ENCODE results near the gene KCNG2.
"Not testable (repeated sequence)": the region's sequence is repeated elsewhere in the genome, so short reads cannot be mapped to it uniquely, and the experiment has no call there.

Gene KCNG2, protein sequence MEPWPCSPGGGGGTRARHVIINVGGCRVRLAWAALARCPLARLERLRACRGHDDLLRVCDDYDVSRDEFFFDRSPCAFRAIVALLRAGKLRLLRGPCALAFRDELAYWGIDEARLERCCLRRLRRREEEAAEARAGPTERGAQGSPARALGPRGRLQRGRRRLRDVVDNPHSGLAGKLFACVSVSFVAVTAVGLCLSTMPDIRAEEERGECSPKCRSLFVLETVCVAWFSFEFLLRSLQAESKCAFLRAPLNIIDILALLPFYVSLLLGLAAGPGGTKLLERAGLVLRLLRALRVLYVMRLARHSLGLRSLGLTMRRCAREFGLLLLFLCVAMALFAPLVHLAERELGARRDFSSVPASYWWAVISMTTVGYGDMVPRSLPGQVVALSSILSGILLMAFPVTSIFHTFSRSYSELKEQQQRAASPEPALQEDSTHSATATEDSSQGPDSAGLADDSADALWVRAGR

DNA sequence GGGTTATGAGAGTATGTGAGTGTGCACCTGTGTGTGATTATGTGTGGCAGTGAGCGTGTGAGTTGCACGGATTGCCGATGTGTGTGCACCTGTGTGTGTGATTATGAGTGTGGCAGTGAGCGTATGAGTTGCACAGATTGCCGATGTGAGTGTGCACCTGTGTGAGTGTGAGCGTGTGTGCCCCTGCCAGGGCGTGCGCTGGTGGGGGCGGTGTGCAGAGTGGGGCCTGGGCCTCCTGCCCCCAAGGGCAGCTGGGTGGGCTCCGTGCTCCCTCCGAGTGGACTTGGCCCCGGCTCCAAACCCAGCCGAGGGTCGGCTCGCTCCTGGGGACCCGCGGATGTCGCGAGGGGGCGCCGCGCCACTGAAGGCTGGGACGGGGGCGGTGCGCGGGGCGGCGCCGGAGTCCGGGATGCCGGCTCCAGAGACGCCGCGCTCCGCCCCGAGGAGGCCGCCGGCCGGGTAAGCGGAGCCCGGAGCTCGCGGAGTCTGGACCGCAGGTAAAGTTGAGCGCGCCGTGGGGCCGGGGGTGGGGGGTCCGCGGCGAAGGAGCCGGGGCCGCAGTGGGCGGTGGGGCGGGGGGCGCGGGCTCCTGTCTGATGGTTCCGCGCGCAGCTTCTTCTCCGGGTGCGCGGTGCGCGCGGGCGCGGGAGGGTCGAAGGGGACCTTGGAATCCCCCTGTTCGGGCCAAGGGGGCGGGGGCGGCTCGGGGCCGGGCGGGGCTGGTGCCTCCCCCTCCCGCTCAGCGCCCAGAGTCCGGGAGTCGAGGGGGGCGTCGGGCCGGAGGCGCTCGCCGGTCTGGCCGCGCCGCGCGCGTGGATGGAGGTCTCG lies at the start of gene KCNG2:
KCNG2 (plus strand) TSS at position 421 of the 828 bp plus-strand sequence. CDS start 65,730 bp downstream, outside the sequence.
- Histone ChIP-seq H3K9ac (ENCODE audit: low read depth, low read length) (no peak within 1 kb of the TSS), H3K36me3 (ENCODE audit: control insufficient read depth, insufficient read depth, low read length) (no peaks in the 10 kb centered on the region), H3K4me3 (ENCODE audit: low read depth, low read length) (peak within 1 kb of the TSS; percentile 54), H3K4me1 (ENCODE audit: control insufficient read depth, insufficient read depth, low read length) (no peaks in the 10 kb centered on the region), H3K27me3 (ENCODE audit: control insufficient read depth, insufficient read depth, low read length) (peaks cover 39% of the 10 kb centered on the region), H3K9me3 (ENCODE audit: control insufficient read depth, insufficient read depth, low read length) (no peaks in the 10 kb centered on the region)

DNA sequence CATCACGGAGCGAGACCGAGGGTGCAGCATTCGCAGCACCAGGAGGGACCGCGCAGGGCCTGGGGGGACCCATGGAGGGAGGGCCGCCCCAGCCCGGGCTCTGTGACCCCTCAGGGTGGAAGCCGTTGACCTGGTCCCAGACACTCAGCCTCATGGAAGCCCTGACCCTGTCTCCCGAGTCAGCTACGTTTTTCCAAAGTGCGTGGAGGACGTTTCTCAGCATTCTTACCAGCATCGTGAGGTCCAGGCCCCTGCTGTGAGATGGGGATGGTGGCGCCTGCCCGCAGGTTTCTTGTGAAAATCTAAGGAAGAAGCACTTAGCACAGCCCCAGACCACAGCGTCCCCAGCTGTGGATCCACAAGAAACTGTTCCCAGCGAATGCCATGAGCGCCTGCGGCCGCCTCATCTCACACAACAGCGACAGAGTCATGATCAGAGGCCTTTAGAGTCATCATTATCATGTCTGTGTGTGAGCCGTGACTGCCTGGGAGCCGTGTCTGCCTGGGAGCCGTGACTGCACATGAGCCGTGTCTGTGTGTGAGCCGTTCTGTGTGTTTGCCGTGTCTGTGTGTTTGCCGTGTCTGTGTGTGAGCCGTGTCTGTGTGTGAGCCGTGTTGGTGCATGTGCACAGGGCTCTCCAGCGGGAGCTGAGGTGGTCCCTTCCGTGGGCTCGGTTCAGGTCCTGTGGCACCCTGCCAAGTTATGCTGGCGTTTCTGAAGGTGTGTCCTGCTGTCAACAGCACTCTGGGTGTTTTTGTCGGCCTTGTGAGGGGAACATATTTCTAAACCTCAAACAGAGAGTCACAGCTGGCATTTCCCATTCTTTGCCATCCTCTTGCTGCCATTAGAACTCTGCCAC lies 49.2 kb upstream of the KCNG2 start:
- no peak overlapping the region for H3K4me3 ChIP-seq (ENCODE audit: low read depth, low read length)
- H3K4me1 ChIP-seq (ENCODE audit: control insufficient read depth, insufficient read depth, low read length), result no peaks in the 10 kb centered on the region
- H3K9ac ChIP-seq (ENCODE audit: low read depth, low read length), result no peak overlapping the region
- H3K9me3 ChIP-seq (ENCODE audit: control insufficient read depth, insufficient read depth, low read length), result no peaks in the 10 kb centered on the region
- H3K27me3 ChIP-seq (ENCODE audit: control insufficient read depth, insufficient read depth, low read length), result no peaks in the 10 kb centered on the region
- H3K36me3 ChIP-seq (ENCODE audit: control insufficient read depth, insufficient read depth, low read length), result peaks cover 16% of the 10 kb centered on the region

DNA sequence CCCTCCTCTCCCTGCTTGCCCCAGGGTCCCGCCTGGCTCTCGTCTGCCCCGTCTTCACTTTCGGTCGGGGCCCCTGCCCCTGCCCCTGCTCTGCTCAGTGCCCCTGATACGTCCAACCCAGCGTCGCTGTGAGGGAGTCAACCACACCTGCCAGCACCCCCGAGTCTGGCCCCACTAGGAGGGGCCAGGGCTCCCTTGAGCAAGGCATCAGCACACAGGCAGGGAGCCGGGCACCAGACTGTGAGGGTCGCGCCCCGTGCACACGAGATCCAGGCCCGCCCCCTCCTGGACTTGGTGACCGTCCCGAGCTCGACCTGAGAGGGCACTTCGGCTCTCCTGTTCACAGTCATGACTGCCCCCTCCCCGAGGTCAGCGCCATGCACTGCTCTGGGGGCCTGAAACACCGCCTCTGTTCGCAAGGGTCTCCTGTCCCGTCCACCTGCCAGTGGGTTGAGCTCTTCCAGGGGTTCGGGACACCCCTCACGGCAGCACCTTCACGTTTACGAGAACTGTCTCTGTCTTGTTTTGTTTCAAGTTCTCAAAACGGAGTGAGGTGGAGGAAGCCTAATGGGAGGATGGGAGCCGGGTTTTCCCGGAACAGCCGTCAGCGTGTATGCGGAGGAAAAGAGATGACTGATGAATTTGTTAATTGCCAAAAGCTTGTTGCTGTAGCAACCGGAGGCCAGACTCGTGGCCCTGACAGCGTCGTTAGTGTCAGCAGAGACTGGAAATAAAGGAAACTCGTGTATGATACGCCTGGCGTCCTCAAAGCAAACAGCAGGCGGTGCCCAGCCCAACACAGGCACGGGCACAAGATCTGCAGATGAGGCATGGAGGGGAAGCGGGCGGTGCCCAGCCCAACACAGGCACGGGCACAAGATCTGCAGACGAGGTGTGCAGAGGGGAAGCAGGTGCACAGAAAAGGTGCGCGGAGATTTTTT lies 48.2 kb upstream of the KCNG2 start:
- H3K36me3 ChIP-seq (ENCODE audit: control insufficient read depth, insufficient read depth, low read length), result peaks cover 24% of the 10 kb centered on the region
- H3K4me1 ChIP-seq (ENCODE audit: control insufficient read depth, insufficient read depth, low read length), result no peaks in the 10 kb centered on the region
- H3K9ac ChIP-seq (ENCODE audit: low read depth, low read length), result no peak overlapping the region
- no peaks in the 10 kb centered on the region for H3K9me3 ChIP-seq (ENCODE audit: control insufficient read depth, insufficient read depth, low read length)
- H3K27me3 ChIP-seq (ENCODE audit: control insufficient read depth, insufficient read depth, low read length), result no peaks in the 10 kb centered on the region
- no peak overlapping the region for H3K4me3 ChIP-seq (ENCODE audit: low read depth, low read length)

DNA sequence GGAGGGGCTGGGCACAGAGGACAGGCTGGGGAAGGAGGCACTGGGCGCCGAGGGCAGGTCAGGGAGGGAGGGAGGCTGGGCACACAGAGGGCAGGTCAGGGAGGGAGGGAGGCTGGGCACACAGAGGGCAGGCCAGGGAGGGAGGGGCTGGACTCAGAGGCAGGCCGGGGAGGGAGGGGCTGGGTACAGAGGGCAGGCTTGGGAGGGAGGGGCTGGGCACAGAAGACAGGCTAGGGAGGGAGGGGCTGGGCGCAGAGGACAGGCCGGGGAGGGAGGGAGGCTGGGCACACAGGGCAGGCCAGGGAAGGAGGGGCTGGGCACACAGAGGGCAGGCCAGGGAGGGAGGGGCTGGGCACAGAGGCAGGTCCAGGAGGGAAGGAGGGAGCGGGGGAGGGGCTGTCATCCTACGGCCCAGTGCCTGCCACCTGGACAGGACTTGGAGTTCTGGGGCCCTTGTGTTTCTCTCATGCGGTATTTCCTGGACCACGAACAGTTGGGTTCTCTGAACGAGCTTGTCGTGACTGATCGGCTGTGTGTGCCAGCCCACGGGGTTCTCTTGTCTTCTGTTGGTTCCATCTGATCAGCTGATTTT lies 46.7 kb upstream of the KCNG2 start:
- no peaks in the 10 kb centered on the region for H3K9me3 ChIP-seq (ENCODE audit: control insufficient read depth, insufficient read depth, low read length)
- H3K4me3 ChIP-seq (ENCODE audit: low read depth, low read length), result no peak overlapping the region
- no peaks in the 10 kb centered on the region for H3K4me1 ChIP-seq (ENCODE audit: control insufficient read depth, insufficient read depth, low read length)
- no peaks in the 10 kb centered on the region for H3K27me3 ChIP-seq (ENCODE audit: control insufficient read depth, insufficient read depth, low read length)
- peaks cover 30% of the 10 kb centered on the region for H3K36me3 ChIP-seq (ENCODE audit: control insufficient read depth, insufficient read depth, low read length)
- no peak overlapping the region for H3K9ac ChIP-seq (ENCODE audit: low read depth, low read length)

DNA sequence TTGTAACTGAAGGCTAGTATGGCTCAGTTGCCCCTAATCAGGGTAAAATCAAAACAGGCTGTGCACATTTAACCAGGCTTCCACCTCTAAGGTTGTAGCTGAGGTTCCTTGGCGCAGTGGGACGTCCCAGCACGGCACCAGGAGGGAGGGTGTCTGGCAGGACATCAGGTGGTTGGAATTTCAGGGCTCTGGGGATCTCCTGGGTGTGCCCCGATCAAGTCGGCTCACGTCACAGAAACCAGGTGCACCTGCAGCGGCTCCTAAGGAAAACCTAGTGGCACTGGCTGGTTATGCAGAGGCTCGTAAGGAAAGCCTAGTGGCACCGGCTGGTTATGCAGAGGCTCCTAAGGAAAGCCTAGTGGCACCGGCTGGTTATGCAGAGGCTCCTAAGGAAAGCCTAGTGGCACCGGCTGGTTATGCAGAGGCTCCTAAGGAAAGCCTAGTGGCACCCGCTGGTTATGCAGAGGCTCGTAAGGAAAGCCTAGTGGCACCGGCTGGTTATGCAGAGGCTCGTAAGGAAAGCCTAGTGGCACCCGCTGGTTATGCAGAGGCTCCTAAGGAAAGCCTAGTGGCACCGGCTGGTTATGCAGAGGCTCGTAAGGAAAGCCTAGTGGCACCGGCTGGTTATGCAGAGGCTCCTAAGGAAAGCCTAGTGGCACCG lies 45.7 kb upstream of the KCNG2 start:
- peaks cover 27% of the 10 kb centered on the region for H3K36me3 ChIP-seq (ENCODE audit: control insufficient read depth, insufficient read depth, low read length)
- H3K4me1 ChIP-seq (ENCODE audit: control insufficient read depth, insufficient read depth, low read length); H3K4me3 ChIP-seq (ENCODE audit: low read depth, low read length); H3K27me3 ChIP-seq (ENCODE audit: control insufficient read depth, insufficient read depth, low read length); H3K9ac ChIP-seq (ENCODE audit: low read depth, low read length); H3K9me3 ChIP-seq (ENCODE audit: control insufficient read depth, insufficient read depth, low read length): not testable (repeated sequence)

DNA sequence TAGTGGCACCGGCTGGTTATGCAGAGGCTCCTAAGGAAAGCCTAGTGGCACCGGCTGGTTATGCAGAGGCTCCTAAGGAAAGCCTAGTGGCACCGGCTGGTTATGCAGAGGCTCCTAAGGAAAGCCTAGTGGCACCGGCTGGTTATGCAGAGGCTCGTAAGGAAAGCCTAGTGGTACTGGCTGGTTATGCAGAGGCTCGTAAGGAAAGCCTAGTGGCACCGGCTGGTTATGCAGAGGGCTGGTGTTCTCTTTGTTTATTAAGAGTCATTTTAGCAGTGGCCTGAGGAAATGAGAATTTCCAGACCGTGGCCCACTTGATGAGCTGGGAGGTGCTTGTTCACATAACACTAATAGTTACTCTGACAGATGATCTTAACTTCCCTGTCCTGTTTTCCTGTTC lies 44.8 kb upstream of the KCNG2 start:
- H3K4me1 ChIP-seq (ENCODE audit: control insufficient read depth, insufficient read depth, low read length); H3K9me3 ChIP-seq (ENCODE audit: control insufficient read depth, insufficient read depth, low read length); H3K9ac ChIP-seq (ENCODE audit: low read depth, low read length); H3K27me3 ChIP-seq (ENCODE audit: control insufficient read depth, insufficient read depth, low read length); H3K4me3 ChIP-seq (ENCODE audit: low read depth, low read length): not testable (repeated sequence)
- peaks cover 24% of the 10 kb centered on the region for H3K36me3 ChIP-seq (ENCODE audit: control insufficient read depth, insufficient read depth, low read length)

DNA sequence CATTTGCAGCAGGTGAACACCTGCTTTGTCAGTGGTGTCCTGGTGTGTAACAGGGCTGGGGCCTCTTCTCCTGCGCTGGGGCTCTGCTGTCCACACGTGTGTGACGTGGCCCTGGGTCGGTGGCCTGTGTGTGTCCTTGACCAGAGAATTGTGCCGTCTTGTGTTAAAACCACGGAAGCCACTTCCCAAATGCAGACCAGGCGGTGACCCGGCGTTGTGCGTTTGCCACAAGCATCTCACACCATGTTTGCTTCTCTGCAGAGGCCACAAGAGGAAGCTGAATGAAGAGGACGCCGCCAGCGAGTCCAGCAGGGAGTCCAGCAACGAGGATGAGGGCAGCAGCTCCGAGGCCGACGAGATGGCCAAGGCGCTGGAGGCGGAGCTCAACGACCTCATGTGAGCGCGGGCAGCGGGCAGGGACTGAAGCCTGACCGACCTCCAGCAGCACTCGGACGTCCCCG lies 44.3 kb upstream of the KCNG2 start:
- Histone ChIP-seq H3K4me3 (ENCODE audit: low read depth, low read length) (no peak overlapping the region), H3K27me3 (ENCODE audit: control insufficient read depth, insufficient read depth, low read length) (no peaks in the 10 kb centered on the region), H3K9me3 (ENCODE audit: control insufficient read depth, insufficient read depth, low read length) (no peaks in the 10 kb centered on the region), H3K4me1 (ENCODE audit: control insufficient read depth, insufficient read depth, low read length) (no peaks in the 10 kb centered on the region), H3K36me3 (ENCODE audit: control insufficient read depth, insufficient read depth, low read length) (peaks cover 24% of the 10 kb centered on the region), H3K9ac (ENCODE audit: low read depth, low read length) (no peak overlapping the region)

DNA sequence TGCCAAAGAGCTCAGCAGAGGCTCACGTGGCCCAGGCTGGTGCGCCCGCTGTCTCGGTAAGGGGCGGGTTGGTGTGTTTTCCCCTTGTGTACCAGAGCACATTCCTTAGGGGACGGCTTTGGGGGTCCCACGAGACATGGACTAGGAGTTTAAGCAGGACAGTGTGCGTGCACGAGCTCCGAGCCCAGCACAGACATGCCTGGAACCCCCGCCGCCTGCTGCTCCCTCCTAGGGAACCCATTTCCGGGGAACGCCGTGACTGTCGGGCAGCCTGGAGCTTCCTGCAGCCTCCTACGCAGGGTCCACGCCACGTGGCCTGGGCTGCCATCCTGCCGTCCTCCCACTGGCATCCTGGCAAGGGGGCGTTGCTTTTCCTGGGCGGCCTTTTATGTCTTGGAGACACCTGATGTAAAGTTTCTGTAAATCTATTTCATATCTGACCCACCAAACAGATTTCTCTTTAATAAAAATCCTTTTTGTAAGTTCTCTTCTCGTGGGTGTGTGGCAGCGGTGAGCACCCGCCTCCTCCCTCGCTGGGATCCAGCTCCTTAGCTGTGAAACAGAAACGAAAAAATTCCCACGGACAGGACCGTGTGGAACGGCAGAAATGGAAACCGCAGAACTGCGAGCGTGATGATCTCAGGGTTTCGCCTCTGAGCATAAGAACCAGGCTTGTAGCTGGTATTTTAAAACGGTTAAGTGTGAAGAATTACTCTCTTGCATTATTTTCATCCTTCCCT lies 43.5 kb upstream of the KCNG2 start:
- no peak overlapping the region for H3K4me3 ChIP-seq (ENCODE audit: low read depth, low read length)
- H3K27me3 ChIP-seq (ENCODE audit: control insufficient read depth, insufficient read depth, low read length), result no peaks in the 10 kb centered on the region
- H3K36me3 ChIP-seq (ENCODE audit: control insufficient read depth, insufficient read depth, low read length), result peaks cover 23% of the 10 kb centered on the region
- no peaks in the 10 kb centered on the region for H3K9me3 ChIP-seq (ENCODE audit: control insufficient read depth, insufficient read depth, low read length)
- no peaks in the 10 kb centered on the region for H3K4me1 ChIP-seq (ENCODE audit: control insufficient read depth, insufficient read depth, low read length)
- H3K9ac ChIP-seq (ENCODE audit: low read depth, low read length), result no peak overlapping the region

DNA sequence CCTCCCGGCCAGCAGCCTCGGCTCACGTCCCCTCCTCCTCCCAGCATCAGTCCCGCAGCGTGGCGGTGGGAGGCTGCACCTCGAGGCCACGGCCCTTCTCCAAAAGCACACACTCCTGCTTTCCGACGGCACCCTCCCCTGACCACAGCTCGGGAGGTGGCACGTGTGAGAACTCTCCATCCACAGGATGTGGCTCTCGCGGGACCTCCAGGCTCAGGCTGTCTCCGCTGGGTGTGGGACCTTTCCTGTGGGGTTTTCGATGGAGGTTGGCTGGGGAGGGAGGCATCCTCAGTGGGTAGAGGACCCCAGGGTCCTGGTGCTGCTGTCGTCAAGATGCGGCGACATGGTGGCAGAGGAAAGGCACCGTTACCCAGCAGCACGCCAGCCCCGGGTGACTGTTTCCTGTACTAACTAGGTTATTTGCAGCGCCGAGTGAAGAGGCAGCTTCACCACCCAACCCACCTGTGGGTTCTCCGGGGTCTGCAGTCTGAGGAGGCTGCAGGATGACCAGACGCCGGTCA lies 42.8 kb upstream of the KCNG2 start:
- Histone ChIP-seq H3K4me3 (ENCODE audit: low read depth, low read length) (no peak overlapping the region), H3K9ac (ENCODE audit: low read depth, low read length) (no peak overlapping the region), H3K4me1 (ENCODE audit: control insufficient read depth, insufficient read depth, low read length) (no peaks in the 10 kb centered on the region), H3K27me3 (ENCODE audit: control insufficient read depth, insufficient read depth, low read length) (no peaks in the 10 kb centered on the region), H3K36me3 (ENCODE audit: control insufficient read depth, insufficient read depth, low read length) (peaks cover 19% of the 10 kb centered on the region), H3K9me3 (ENCODE audit: control insufficient read depth, insufficient read depth, low read length) (no peaks in the 10 kb centered on the region)
